GM12874 (cell line): ENCODE measurements around the gene MANBA.

ENCODE experiments used
- TF ChIP-seq, protein P1 (sequence below): IDR thresholded peaks from 2 replicates; pipeline ENCODE4 v1.5.1; 2011; ENCODE audit warnings: low read depth, mild to moderate bottlenecking, control low read depth, low read length, moderate library complexity; ENCODE audit not compliant: insufficient read depth

Gene MANBA

DNA sequence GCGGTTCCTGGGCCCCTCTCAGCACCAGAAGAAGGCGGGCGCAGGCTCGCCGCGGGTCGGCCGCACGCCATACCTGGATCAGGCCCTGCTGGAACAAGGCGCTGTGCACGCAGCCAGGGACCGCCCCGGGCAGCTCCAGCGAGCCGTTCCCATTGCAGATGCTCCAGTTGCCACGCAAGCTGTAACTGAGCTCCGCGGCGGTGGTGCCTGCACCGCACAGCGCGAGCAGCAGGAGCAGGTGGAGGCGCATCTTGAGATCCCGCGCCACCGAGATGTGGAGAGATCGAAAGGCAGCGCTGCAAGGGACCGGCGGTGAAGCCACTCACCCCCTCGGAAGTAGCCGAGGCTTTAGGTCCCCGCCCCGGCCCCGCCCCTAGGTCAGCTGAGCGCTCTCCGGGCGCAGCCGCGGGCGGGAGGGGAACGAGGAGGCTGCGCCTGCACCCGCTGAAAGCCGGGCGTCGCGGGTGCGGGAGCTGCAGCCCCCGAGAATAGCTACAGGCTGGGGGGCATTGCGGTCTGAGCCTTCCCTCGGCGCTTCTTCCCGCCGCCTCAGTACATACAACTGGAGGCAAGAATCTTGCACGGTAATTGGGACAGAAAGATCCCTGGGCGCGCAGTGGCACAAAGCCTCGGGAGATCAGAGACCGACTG is at the start of gene MANBA:
Gene MANBA (minus strand): TSS at position 324 of the 651 bp plus-strand sequence. CDS start 74 bp downstream, at position 250.
- TF ChIP-seq, protein P1, sequence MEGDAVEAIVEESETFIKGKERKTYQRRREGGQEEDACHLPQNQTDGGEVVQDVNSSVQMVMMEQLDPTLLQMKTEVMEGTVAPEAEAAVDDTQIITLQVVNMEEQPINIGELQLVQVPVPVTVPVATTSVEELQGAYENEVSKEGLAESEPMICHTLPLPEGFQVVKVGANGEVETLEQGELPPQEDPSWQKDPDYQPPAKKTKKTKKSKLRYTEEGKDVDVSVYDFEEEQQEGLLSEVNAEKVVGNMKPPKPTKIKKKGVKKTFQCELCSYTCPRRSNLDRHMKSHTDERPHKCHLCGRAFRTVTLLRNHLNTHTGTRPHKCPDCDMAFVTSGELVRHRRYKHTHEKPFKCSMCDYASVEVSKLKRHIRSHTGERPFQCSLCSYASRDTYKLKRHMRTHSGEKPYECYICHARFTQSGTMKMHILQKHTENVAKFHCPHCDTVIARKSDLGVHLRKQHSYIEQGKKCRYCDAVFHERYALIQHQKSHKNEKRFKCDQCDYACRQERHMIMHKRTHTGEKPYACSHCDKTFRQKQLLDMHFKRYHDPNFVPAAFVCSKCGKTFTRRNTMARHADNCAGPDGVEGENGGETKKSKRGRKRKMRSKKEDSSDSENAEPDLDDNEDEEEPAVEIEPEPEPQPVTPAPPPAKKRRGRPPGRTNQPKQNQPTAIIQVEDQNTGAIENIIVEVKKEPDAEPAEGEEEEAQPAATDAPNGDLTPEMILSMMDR: no peak

DNA sequence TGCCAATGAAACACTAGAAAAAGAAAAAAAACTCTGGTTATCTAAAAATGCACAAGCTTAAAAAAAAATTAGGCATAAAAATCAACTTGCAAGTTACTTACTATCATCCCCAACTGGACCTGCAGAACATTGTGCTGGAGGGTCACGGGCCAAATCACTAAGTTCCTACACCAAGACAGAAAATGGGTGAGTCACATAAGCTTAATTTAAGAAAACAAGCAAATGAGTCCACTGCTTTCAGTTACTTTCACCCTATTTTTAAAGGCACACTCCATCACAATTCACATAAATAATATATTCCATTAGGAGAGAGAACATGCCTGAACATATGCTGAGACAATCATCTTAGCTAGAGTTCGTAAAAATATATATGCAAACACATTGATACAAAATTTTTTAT is 48.9 kb upstream of the MANBA start:
- TF ChIP-seq, protein P1: no peak

DNA sequence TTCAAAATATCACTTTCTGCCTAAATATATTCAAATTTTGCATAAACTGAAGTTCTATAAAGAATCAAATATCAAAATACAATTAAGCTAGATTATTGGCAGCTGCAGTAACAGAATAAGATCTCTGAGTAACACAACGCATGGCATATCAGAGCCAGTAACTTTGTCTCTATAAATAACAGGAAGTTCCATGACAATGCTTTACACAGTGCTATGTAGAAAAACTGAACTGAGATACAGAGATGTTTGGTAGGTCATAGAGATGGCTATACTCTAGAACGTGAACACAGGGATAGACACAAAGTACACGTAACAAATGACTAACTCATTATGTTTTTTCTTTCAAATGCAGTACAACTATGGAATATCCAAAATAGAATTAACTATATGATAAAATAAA is 48.4 kb upstream of the MANBA start:
- TF ChIP-seq, protein P1: no peak

DNA sequence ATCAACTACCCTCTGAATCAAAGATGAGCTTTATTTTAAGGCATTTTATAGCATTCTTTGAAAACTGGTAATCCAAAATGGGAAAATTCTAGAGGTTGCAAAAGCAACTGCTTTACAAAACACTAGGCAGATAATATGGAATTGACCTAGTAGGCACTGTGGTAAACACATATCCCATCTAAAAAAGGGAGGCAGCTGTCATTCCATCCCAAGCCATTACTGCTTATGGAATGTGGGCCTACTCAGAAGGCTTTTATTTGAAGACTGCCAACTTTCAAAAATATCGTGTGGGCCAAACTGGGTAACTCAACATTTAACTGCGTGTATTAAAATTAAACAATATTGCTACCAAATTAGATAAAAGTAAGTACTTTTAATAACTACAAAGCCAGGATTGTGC is 47.2 kb upstream of the MANBA start:
- TF ChIP-seq, protein P1: no peak

DNA sequence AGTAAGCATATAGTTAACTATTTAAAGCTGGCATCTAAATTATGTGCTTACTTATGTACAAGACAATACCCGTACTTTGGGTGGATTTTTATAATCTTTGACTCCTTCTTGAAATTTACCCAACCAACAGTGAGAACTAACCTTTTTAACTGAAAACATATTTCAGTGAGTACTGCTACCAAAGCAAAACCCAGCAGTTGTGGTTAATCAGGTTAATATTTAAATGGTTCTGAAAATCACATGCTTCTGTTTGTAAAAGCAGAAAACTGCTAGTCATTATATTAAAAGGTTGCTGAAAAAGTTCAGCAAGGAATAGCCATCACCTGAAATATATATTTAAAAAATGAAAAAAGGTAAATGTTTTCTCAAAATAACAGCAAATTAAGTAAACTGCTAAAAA is 46.6 kb upstream of the MANBA start:
- TF ChIP-seq, protein P1: no peak

DNA sequence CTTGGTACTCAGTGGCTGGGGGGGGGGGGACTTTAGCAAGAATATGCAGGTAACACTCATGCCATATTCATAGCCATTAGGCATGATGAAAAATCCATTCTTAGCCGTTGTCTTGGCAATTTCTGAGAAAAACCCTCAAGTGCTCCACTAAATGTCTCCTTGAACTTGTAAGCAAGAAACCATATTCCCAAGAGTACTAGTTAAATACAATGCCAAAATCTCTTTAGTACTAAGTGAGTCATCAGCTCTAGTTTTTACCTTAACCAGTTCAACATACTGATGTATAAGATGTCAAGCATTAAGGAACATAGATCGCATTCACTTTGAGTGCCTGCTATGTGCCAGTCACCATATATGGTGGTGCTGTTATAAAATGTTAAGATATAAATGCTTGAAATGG is 39.0 kb upstream of the MANBA start:
- TF ChIP-seq, protein P1: no peak

DNA sequence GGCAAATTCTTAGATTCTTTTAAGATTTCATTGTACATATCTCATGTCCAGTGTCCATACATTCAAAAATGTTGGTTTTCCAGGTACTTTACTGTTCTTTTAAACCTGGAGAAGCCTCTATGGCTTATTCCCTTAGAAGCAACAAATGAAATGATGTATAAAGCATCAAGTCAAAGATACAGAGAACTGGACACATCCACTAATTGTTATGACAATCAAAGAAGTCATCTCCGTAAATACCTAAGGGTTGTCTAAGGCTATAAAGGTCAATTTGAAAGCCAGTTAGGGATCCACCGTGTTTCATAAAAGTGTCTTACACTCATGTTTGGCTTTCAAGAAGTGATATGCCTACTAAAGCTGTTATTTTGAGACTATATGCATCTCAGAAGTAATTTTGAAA is 34.2 kb upstream of the MANBA start:
- TF ChIP-seq, protein P1: no peak
